ENCODE results near the gene MADD. TPM values are rescaled to one million over a fixed set of nuclear protein-coding genes. Genes with fewer than 3 reads are reported as not detected.

The MADD gene
- total RNA-seq, 2 experiments from 2014 or later, result 161 to 178 TPM

GRCh38 chr11:47347137-47347536, 77.2 kb downstream of the MADD start:
- Mint-ChIP-seq H3K4me3 (no peak overlapping the region), H3K9me3 (no peaks in the 10 kb centered on the region), H3K27ac (no peak overlapping the region), H3K4me1 (ENCODE audit: low read depth) (no peaks in the 10 kb centered on the region), H3K36me3 (ENCODE audit: low read depth) (no peaks in the 10 kb centered on the region), H3K27me3 (no peaks in the 10 kb centered on the region)
- Histone ChIP-seq H3K4me3 (ENCODE audit: low read length) (no peak overlapping the region), H3K27ac (ENCODE audit: low read depth in 1 of 2, low read length in 2 of 2) (no peak overlapping the region), H3K9me3 (ENCODE audit: control insufficient read depth in 1 of 2, insufficient read depth in 1 of 2, low read length in 2 of 2) (no peaks in the 10 kb centered on the region), H3K36me3 (ENCODE audit: insufficient read depth, low read length) (no peaks in the 10 kb centered on the region), H3K4me1 (ENCODE audit: insufficient read depth, low read length) (no peaks in the 10 kb centered on the region), H3K27me3 (ENCODE audit: control insufficient read depth in 1 of 2, insufficient read depth in 2 of 2, low read length in 2 of 2) (no peaks in the 10 kb centered on the region)
- no peak for DNase-seq
- CTCF ChIA-PET, result no interaction called here
- ATAC-seq (ENCODE audit: poor library complexity), result no peak
- intact Hi-C loops (cut with DNase I, micrococcal nuclease), result no loop called here
- POLR2A ChIA-PET, result no interaction called here
- TF ChIP-seq CTCF (IDR thresholded peaks at IDR 0.05), result no peak

- Mint-ChIP-seq H3K4me1 (ENCODE audit: low read depth) (no peaks in the 10 kb centered on the region), H3K4me3 (no peak overlapping the region), H3K27ac (no peak overlapping the region), H3K27me3 (no peaks in the 10 kb centered on the region), H3K36me3 (ENCODE audit: low read depth) (no peaks in the 10 kb centered on the region), H3K9me3 (no peaks in the 10 kb centered on the region)
- no peak for TF ChIP-seq CTCF (IDR thresholded peaks at IDR 0.05)
- Histone ChIP-seq H3K27ac (ENCODE audit: low read depth in 1 of 2, low read length in 2 of 2) (no peak overlapping the region), H3K4me1 (ENCODE audit: insufficient read depth, low read length) (no peaks in the 10 kb centered on the region), H3K4me3 (ENCODE audit: low read length) (no peak overlapping the region), H3K27me3 (ENCODE audit: control insufficient read depth in 1 of 2, insufficient read depth in 2 of 2, low read length in 2 of 2) (no peaks in the 10 kb centered on the region), H3K9me3 (ENCODE audit: control insufficient read depth in 1 of 2, insufficient read depth in 1 of 2, low read length in 2 of 2) (no peaks in the 10 kb centered on the region), H3K36me3 (ENCODE audit: insufficient read depth, low read length) (no peaks in the 10 kb centered on the region)
- no peak for DNase-seq
- ATAC-seq (ENCODE audit: poor library complexity), result no peak
- intact Hi-C loops (cut with DNase I, micrococcal nuclease), result no loop called here
- ChIA-PET CTCF (no interaction called here), POLR2A (no interaction called here)
Measured at GRCh38 chr11:47348131-47348802, 78.3 kb downstream of the MADD start.

- no peak for TF ChIP-seq CTCF (IDR thresholded peaks at IDR 0.05)
- no peaks in the 10 kb centered on the region for H3K9me3 Mint-ChIP-seq
- DNase-seq (no peak), ATAC-seq (ENCODE audit: poor library complexity) (no peak)
- intact Hi-C loops (cut with DNase I, micrococcal nuclease), result no loop called here
- POLR2A ChIA-PET, result no interaction called here
- no peaks in the 10 kb centered on the region for H3K4me1 Mint-ChIP-seq (ENCODE audit: low read depth)
- Histone ChIP-seq H3K4me3 (ENCODE audit: low read length) (no peak overlapping the region), H3K4me1 (ENCODE audit: insufficient read depth, low read length) (no peaks in the 10 kb centered on the region), H3K9me3 (ENCODE audit: control insufficient read depth in 1 of 2, insufficient read depth in 1 of 2, low read length in 2 of 2) (no peaks in the 10 kb centered on the region), H3K27me3 (ENCODE audit: control insufficient read depth in 1 of 2, insufficient read depth in 2 of 2, low read length in 2 of 2) (no peaks in the 10 kb centered on the region), H3K36me3 (ENCODE audit: insufficient read depth, low read length) (no peaks in the 10 kb centered on the region), H3K27ac (ENCODE audit: low read depth in 1 of 2, low read length in 2 of 2) (no peak overlapping the region)
- H3K27me3 Mint-ChIP-seq, result no peaks in the 10 kb centered on the region
- no peaks in the 10 kb centered on the region for H3K36me3 Mint-ChIP-seq (ENCODE audit: low read depth)
- H3K27ac Mint-ChIP-seq, result no peak overlapping the region
- CTCF ChIA-PET, result no interaction called here
- no peak overlapping the region for H3K4me3 Mint-ChIP-seq
Measured at GRCh38 chr11:47348859-47349258, 78.9 kb downstream of the MADD start.
